HG03565 (cell line): ENCODE data around the gene LRRC4C.

ENCODE experiments used
- ATAC-seq: cut with Tn5 transposase; IDR thresholded peaks from one replicate; pipeline ENCODE4 v1.9.1; 2021; ENCODE audit warnings: mild to moderate bottlenecking, moderate library complexity; ENCODE audit not compliant: unreplicated experiment

The LRRC4C gene

DNA sequence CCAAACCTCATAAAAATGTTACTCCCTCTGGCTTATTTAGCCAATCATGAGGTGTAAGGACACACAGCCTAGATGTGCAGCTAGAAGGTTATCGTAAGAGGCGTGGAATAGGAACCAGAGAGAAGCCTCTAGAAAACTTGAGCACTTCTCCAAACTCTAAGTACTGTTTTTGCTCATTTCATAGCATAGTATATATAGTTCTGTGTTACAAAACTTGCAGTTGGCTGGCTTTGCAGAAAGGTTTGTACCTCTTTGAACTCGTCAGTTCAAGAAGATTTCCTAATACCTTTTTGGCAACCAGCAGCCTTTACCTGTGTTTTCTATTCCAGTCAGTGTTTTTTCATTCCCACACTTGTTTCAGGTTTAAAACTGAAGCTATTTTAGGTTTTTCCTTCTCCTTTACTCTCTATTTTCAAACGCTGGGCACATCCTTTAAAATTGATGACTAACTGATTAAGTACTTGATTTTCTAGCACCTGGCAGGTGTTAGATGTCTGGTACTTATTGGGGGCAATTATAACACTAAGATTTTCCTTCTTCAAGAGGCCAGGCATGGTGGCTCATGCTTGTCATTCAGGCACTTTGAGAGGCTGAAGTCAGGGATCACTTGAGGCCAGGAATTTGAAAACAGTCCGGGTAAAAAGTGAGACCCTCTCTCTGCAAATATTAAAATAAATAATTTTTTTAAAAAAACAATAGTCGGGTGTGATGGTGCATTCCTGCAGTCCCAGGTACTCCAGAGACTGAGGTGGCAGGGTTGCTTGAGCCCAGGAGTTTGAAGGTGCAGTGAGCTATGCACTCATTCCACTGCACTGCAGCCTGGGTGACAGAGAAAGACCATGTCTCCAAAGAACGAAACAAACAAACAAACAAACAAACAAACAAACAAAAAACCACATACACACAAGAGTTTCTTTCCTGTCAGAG lies 125.2 kb downstream of the LRRC4C start:
- ATAC-seq, result no peak

DNA sequence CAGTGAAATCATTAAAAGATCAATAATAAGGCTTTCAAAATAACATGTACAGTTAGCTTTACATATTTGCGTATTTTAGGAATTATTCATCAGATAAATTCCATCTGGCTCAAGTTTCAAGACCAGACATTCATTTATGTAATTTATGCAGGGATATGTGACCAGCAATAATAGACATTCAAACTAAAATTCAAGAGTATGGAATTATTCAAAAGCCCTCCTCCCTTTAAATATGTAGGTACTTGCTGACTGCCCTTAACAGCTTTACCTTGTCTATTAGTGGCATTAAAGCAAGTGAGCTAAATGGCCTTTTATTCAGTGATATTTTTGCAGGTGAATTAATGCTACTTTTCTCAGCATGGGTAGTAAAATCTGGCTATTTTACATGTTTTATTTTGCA lies 126.1 kb downstream of the LRRC4C start:
- ATAC-seq, result no peak

DNA sequence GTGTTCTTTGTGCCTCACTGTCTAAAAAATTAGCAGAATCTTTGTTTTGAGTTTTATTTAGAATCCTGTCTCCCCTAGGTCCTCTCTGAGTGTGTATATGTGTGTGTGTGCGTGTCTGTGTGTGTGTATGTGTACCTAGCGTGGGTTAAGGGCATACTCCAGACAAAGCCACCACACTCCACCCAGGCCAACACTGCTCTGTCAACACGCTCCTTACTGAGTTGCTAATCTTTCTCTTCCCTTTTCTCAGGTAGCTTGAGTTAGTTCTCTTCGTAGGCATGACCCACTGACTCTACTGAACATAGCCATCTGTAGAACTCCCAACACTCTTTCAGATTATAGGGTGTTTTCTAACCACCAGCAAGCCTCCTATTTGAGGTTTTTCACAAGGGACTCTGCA lies 131.1 kb downstream of the LRRC4C start:
- no peak for ATAC-seq

DNA sequence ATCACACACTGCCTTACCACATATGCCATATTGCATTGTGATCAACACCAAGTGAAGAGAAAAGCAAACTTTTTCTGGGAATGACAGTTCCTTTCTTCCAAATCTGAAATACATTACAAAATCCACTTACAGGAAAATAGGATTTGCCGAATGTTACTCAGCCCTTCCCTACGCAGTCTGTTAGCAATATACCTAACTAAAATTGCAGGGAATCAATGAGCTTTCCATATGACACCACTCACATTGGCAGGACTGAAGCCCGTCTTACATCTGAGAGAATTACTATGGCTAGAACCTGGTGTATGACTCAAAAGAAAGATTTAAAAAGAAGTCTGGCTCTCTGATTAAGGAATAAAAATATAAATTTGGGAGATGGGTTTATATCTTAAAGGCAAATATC lies 136.0 kb downstream of the LRRC4C start:
- ATAC-seq, result no peak

DNA sequence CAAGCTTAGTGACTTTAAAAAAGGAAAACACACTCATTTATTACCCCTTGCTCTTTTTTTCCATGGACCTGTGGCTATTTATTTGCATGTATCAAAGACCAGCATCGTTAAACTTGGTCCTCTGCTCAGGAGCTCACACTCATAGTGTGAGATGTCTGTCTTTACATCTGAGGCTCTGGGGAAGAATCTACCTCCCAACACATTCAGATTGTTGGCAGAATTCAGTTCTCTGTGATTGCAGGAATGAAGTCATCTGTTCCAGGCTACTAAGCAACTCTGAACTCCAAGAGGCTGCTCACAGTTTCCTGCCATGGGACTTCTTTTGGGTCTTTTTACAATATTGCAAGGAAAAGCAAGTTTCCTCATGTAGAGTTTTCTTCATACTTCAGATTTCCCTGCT lies 138.8 kb downstream of the LRRC4C start:
- peak; percentile 39 for ATAC-seq

DNA sequence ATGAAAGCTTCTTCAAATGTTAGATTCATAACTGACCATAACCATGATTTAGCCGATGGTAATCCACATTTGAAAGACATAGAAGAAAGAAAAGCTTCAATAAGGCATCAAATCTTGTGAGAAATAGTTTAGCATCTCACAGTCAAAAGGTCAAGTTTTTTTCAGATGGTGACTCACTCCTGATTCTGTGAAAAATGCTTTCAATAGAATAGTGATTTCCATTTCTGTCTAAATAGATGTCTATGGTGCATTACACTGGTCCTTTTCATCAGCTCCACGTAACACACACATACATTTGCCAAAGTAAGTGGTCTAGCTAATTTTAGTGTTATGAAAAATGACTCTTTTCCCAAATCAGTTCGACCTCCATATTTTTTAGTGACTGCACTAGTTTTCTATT lies 139.2 kb downstream of the LRRC4C start:
- peak; percentile 49 for ATAC-seq

DNA sequence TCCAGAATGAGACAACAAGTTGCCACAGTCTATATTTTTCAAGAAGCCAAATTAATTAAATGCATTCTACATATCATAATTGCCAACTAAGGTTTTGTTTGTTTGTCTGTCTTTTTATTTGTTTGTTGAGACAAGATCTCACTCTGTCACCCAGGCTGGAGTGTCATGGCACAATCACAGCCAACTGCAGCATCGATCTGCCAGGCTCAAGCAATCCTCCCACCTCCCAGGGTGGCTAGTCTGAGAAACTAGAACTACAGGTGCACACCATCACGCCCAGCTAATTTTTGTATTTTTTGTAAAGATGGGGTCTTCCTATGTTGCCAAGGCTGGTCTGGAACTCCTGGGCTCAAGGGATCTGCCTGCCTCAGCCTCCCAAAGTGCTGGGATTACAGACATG lies 140.0 kb downstream of the LRRC4C start:
- ATAC-seq, result no peak

DNA sequence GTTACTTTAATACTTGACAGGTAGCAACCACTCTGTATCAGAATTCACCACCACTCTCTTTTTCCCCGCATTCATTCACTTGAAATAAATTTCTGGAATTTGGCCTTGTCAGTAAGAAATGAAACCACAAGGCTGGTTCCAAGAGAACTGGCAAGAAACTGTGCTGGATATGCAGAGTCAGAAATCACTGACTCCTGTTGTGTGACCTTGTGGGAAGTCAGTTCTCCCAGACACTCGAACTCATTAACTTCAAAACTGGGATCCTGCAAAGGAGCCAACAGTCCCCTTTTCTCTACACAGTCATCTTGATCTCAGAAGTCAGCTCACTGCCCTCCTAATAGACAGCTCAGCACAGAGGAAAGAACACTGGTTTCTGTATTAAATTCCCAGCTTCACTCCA lies 142.7 kb downstream of the LRRC4C start:
- ATAC-seq, result no peak

DNA sequence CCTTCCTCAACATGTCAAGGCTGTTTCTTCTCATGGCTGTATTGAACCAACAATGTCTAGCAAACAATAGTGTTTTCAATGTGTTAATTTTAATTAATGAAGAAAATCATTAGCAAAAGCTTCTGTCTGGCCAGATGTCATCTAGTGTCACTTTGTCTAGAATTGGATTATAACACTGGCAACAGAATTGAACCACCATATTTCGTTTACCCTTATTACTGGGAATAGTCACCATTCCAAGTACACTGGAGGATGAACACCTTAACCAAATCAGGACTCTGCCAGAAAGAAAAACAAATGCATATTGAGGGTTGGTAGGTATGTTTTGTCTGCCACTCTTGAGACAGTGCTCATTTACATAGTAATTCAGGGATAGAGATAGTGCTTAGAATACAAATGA lies 146.2 kb downstream of the LRRC4C start:
- no peak for ATAC-seq

DNA sequence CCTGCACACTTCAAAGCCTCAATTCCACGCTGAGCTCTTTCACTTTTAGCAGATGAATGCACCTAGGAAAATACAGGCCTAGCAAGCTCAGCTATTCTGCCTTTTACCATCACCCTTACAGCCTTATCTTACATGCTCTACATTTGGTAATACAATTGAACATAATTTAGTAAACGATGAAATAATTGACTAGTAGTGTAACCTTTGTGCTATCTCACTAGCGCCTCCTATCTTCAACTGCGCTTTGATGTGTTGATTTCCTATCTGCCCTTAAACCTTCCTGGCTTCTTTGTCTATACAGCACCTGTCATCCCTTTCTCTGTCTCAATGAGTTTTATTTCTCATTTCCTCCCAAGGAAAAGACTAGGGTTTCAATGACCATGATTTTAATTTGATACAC lies 149.7 kb downstream of the LRRC4C start:
- ATAC-seq, result peak; percentile 7

DNA sequence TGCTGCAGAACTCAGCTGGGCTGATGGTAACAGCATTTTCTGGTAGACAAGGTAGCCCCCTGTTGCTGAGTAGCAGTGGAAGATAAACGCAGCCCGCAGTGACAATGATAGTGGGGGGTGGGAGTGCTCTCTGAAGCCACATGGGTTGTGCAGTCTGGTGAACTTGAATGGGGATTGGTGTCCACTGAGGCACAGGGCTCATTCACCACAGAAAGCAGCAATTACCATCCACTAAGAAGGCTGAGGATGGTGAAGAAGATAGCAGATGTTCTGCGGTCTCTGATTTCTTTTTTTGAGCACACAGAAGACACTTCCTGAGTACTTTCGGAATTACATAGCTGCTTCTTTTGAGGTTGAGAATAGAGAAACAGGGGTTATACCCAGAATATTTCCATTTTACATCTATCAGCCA lies 150.3 kb downstream of the LRRC4C start:
- ATAC-seq, result peak; percentile 77

DNA sequence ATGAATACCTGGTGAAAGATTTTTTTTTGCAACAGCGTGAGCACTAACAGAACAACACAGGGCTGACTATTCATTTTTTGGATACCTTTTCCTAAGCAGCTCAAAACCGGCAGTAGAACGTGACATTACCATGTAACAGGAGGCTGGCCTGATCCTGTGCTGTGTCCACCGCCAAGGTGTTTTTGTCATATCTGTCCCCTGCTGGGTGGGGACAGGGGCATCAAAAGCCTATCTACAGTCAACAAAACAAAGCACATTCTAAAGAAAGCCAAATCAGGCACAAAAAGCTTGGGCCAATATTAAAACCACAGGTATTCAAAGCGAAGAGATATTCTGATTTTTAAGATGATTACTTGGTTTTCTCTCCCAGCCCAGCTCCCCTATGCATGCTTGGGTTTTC lies 151.2 kb downstream of the LRRC4C start:
- no peak for ATAC-seq

DNA sequence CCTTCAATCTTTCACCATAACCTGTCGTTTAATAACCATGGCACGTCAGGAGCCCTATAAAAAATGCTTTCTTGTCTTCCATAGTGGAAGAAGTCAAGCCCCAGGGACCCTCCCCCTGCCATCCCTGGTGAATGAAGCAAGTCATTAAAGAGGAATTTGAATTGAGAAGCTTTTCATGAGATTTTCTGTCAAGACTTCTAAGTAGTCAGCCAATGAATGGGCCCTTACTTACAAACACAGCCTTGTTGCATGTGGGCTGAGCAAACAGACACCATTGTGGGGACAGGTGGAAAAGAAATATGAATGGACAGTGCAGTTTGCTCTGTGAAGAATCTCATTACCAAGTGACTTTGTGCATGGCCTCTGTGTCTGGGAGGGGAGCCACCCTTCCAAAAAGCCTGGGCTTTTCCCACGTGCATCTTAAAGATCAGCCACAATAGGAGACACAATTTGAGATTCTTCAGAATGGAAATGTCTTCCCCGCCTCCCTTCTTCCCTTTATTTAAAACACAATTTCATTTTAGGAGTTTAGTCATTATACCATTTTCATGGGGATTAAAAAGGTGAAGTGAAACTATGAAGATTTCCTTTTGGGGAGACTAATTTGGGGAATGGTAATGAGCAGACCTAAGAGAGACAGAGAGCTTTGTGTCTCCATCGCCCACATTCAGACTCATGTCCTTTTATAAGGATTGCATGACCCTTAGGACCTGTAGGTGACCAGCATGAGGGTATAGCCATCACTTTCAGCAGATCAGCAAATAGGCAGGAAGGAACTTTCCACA lies 152.0 kb downstream of the LRRC4C start:
- peak; percentile 20 for ATAC-seq

DNA sequence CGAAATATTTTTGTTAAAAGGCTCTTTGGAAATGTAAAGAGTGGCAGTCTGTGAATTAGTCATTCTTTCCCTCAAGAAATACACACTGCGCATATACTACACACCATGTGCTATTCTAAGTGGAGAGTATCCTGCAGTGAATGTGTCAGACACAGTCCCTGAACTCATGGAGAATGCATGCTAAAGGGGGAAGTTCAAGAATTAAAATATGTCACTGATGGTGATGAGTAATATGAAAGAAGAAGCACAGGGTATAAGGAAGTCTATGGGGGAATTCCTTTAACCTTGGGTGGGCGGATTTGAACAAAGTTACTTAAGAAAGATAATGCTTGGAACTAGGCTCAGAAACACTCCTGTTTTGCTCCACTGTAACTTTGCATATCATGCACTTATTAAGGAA lies 153.0 kb downstream of the LRRC4C start:
- ATAC-seq, result peak; percentile 31

DNA sequence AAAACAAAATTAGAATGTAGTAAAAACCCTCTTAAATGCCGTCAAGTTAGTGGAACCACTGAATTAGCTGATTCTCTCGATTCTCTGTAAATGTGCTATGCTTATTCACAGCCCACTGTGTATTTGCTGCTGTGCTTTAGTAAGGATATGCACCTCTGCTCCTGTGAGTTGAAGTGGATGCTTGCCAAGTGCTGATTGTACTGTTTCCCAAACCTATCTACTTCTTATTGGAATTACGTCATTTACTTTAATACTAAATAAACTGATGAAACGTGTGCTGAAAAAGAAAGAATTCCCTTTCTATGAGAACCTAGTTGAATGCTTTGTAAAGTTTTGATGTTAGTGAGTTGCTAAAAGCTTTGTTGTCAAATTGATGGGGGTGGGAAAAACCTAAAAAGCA lies 158.4 kb downstream of the LRRC4C start:
- no peak for ATAC-seq

DNA sequence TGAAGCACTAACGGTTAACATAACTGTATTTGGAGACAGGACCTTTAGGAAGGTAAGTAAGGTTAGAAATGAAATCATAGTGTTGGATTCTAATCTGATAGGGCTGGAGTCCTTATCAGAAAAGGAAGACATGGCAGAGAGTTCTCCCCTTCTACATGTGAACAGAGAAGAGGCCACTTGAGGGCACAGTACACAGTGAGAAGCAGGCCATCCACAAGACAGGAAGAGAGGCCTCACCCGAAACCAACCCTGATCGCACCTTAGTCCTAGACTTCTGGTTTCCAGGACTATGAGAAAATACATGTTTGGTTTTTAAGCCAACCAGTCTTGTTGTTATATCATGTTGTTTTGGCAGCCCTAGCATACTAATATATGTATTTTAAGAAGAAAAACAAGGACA lies 170.0 kb downstream of the LRRC4C start:
- ATAC-seq, result peak; percentile 69

DNA sequence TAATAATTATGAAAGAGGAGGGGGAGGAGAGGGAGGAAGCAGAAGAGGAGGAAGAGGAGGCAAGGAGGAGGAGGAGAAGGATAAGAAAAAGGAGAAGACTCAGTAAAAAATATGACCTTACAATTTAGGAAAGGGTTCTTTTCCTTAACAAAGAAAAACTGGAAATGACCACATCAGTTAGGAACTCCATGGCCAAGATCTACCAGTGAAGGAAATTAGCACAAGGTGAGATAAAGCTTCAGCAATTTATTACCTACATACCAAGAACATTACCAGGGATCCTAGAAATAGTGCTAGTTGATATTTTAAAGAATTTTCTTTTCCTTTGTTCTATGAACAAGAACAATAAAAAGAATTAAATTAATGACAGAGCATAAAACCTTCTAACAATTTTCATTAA lies 172.7 kb downstream of the LRRC4C start:
- ATAC-seq, result no peak

DNA sequence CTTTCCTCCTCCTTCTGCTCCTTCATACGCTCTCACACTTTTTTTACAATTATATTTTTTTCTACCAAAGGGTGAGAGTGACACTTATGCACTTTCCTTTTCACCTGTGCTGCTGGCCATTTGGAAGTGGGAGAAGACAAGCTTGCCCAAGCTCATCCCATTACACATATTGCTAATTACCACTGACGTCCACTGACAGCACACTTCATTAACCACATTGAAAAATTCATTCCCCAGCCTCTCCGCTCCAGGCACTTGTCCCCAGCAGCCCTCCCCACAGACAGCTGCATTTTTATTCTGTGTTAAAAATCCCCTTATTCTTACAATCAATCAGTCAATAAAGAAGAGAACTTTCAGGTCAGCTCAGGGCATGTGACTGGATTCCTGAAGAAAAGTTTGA lies 175.1 kb downstream of the LRRC4C start:
- ATAC-seq, result no peak

DNA sequence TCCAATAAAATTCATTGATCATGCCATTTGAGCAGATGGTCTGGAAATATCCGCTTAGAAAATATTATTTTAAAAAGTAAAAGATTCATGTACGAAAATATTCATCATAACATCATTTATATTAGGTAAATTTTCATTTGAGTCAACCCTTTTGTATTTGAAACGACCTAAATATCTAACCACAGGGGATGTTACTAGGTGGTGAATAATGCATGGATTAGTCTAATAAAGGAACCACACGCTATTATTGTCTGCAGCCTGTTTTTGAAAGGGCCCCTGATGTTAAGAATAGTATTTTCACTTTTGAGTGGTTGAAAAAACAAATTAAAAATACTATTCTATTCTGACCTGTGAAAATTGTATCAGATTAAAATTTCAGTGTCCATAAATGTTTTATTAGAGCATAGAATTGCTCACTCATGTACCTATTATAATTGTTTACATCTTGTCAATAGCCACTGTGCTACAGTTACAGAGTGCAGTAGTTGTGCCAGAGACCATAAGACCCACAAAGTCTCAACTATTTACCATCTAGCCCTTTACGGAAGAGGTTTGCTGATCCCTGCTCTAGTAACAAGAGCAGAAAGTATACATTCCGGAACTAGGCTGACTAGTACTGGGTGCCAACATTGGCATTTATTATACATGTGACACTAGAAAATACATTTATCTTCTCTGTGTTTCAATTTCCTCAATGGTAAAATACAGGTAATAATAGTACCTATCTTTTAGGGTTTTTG lies 176.1 kb downstream of the LRRC4C start:
- no peak for ATAC-seq

DNA sequence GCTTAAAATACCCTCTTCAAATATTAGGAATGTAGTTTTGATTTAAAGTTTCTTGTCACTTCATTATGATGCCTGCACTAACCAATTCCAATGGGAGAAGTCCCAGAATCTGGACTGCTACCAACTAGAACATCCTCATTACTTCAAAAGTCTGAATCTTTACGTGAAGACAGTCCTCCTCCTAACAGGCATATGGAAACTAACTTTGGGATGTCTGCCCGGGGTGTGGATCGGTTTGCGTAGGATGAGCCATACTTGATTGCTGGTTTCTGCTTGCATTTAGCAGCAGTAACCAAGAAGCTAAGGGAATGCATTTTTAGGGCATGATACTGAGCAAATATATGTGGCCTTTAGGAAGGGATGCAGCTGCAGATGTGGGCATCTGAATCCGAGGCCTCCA lies 177.1 kb downstream of the LRRC4C start:
- no peak for ATAC-seq

DNA sequence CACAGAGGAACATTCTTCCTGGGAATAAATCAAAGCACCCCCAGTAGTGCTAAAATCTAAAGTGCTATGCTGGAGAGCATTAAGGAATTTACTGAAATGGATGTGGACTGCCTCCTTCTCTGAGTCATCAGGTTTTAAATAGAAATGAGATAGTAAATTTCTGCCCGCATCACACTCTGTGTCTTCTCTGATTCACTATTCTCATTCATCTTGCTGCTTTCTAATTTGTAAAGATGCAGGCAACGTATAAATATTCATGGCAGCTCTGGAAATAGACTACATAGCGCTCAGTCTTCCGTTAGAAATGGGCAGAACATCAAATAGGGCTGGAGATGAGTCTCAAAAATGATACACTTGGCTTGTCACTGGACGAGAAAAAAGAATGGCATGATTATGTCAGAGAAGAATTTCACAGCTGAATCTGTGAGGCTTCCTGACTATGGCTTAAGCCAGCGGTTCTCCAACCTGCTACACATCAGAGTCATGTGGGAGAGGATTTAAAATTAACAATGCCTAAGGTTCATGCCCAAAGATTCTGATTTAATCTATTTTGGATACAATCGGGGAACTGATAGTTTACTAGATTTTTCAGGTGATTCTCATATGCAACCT lies 178.2 kb downstream of the LRRC4C start:
- ATAC-seq, result no peak
